ENCODE results near the gene NR1D1.

- TF ChIP-seq CTCF (conservative IDR thresholded peaks at IDR 0.05; ENCODE audit: low read length) = no peak
- no peak for TF ChIP-seq EZH2phosphoT487 (IDR thresholded peaks at IDR 0.05; ENCODE audit: borderline replicate concordance)
These were observed 28.9 kb downstream of the NR1D1 start for GRCh38 chr17:40071313-40072039.
